H1 (cell line): Measurements from ENCODE around the gene GPR180. TPM values are rescaled to one million over a fixed set of nuclear protein-coding genes. Genes with fewer than 3 reads are reported as not detected.

Source experiments
- CTCF ChIA-PET: fragments of 300-600 bp; sonication (Branson Sonifier 250); formaldehyde crosslinking; loops from one replicate; lab custom pipeline; 2021; ENCODE audit not compliant: partially characterized antibody; lab: Charles Lee
- POLR2A ChIA-PET: fragments of 300-600 bp; sonication (Branson Sonifier 250); formaldehyde crosslinking; loops from one replicate; lab custom pipeline; 2021; ENCODE audit warnings: inconsistent platforms; ENCODE audit not compliant: partially characterized antibody; lab: Charles Lee
- DNase-seq, 2 experiments: peaks; one replicate each; pipeline versions ENCODE4 v3.0.0 to v3.0.0-alpha.2; 2010 to 2022; ENCODE audit warnings: low spot score in 2 of 2, low read depth in 1 of 2, mixed read lengths in 1 of 2
- FAIRE-seq: peaks from 2 replicates; lab custom pipeline; 2011; peaks lifted over from hg19 to GRCh38; lab: Jason Lieb, UNC
- H2AFZ ChIP-seq: 2 replicates; pipeline ENCODE4 v1.8.1; 2012; ENCODE audit warnings: low read length, inconsistent platforms
- H2AK5ac ChIP-seq: 2 replicates; pipeline ENCODE4 v1.6.1; 2013; ENCODE audit warnings: low read depth, low read length
- H2BK120ac ChIP-seq: replicated peaks from 2 replicates; pipeline ENCODE3; 2013; ENCODE audit warnings: low read depth, low read length, inconsistent platforms
- H2BK12ac ChIP-seq: 2 replicates; pipeline ENCODE4 v1.6.1; 2013; ENCODE audit warnings: low read depth, low read length
- H2BK15ac ChIP-seq: 2 replicates; pipeline ENCODE4 v1.6.1; 2013; ENCODE audit warnings: low read length
- H2BK20ac ChIP-seq: 2 replicates; pipeline ENCODE4 v1.6.1; 2013; ENCODE audit warnings: low read length
- H2BK5ac ChIP-seq: 2 replicates; pipeline ENCODE4 v1.6.1; 2013; ENCODE audit warnings: low read depth, low read length
- H3K14ac ChIP-seq: 2 replicates; pipeline ENCODE4 v1.6.1; 2013; ENCODE audit warnings: inconsistent platforms; ENCODE audit not compliant: insufficient read length
- H3K18ac ChIP-seq: 2 replicates; pipeline ENCODE4 v1.6.1; 2013; ENCODE audit warnings: low read length; ENCODE audit errors: extremely low read depth
- H3K23ac ChIP-seq: 2 replicates; pipeline ENCODE4 v1.6.1; 2013; ENCODE audit warnings: inconsistent platforms; ENCODE audit not compliant: insufficient read length
- H3K23me2 ChIP-seq: 2 replicates; pipeline ENCODE4 v1.6.1; 2013; ENCODE audit warnings: low read depth, low read length
- H3K27ac ChIP-seq: 2 replicates; pipeline ENCODE4 v1.6.1; 2011; ENCODE audit warnings: low read depth, low read length, inconsistent platforms
- H3K27me3 ChIP-seq, 4 experiments: replicated peaks in 1 of 4; 1 replicate in 1 of 4; 2 replicates in 3 of 4; pipeline versions ENCODE4 v1.6.1 to v1.8.1; 2011 to 2013; ENCODE audit warnings: low read length in 3 of 4, mild to moderate bottlenecking in 3 of 4, inconsistent platforms in 2 of 4, mixed read lengths in 2 of 4, moderate library complexity in 1 of 4; ENCODE audit not compliant: control insufficient read depth in 3 of 4, insufficient read depth in 3 of 4; ENCODE audit errors: extremely low read depth in 1 of 4
- H3K36me3 ChIP-seq, 4 experiments: 2 replicates each; pipeline versions ENCODE4 v1.6.1 to v1.8.1; 2011 to 2013; ENCODE audit warnings: mild to moderate bottlenecking in 4 of 4, low read length in 3 of 4, moderate library complexity in 2 of 4, control low read depth in 1 of 4, inconsistent platforms in 1 of 4; ENCODE audit not compliant: insufficient read depth in 4 of 4, control insufficient read depth in 2 of 4
- H3K4ac ChIP-seq: replicated peaks from 2 replicates; pipeline ENCODE3; 2013; ENCODE audit warnings: low read length, low read depth, mixed read lengths, inconsistent platforms; ENCODE audit not compliant: insufficient read length
- H3K4me1 ChIP-seq, 4 experiments: replicated peaks in 1 of 4; 1 replicate in 1 of 4; 2 replicates in 3 of 4; pipeline versions ENCODE4 v1.6.1 to v1.8.1; 2011 to 2013; ENCODE audit warnings: low read length in 3 of 4, inconsistent platforms in 2 of 4, mixed read lengths in 1 of 4; ENCODE audit not compliant: insufficient read depth in 4 of 4, control insufficient read depth in 3 of 4
- H3K4me2 ChIP-seq, 2 experiments: 2 replicates each; pipeline versions ENCODE4 v1.6.1 to v1.8.1; 2011 to 2013; ENCODE audit warnings: low read depth in 2 of 2, low read length in 2 of 2, control low read depth in 1 of 2, inconsistent platforms in 1 of 2, mild to moderate bottlenecking in 1 of 2; ENCODE audit not compliant: insufficient read depth in 1 of 2
- H3K4me3 ChIP-seq, 4 experiments: fragments of 200-600, 300-600 bp in 1 of 4; sonication (generic), shearing (Covaris generic), sonication (Bioruptor Twin) in 1 of 4; 2 replicates each; pipeline versions ENCODE4 v1.5.1 to v1.8.1; 2011 to 2016; ENCODE audit warnings: low read length in 4 of 4, low read depth in 3 of 4, control low read depth in 2 of 4, inconsistent platforms in 2 of 4, mild to moderate bottlenecking in 2 of 4, mixed read lengths in 1 of 4, moderate library complexity in 1 of 4; ENCODE audit not compliant: insufficient read depth in 2 of 4; ENCODE audit errors: extremely low read depth in 1 of 4
- H3K56ac ChIP-seq: replicated peaks from 2 replicates; pipeline ENCODE3; 2013; ENCODE audit warnings: low read depth, mild to moderate bottlenecking, mixed read lengths, low read length, inconsistent platforms; ENCODE audit not compliant: insufficient read length
- H3K79me1 ChIP-seq: 2 replicates; pipeline ENCODE4 v1.6.1; 2013; ENCODE audit warnings: low read depth, low read length, control low read depth
- H3K79me2 ChIP-seq, 2 experiments: 2 replicates each; pipeline versions ENCODE4 v1.6.1 to v1.8.1; 2012 to 2013; ENCODE audit warnings: low read length in 2 of 2, mild to moderate bottlenecking in 2 of 2, inconsistent platforms in 1 of 2; ENCODE audit not compliant: insufficient read depth in 2 of 2, control insufficient read depth in 1 of 2
- H3K9ac ChIP-seq, 4 experiments: replicated peaks in 1 of 4; 1 replicate in 1 of 4; 2 replicates in 3 of 4; pipeline versions ENCODE4 v1.6.1 to v1.8.1; 2011 to 2013; ENCODE audit warnings: low read depth in 3 of 4, low read length in 3 of 4, control low read depth in 2 of 4, mild to moderate bottlenecking in 2 of 4, moderate library complexity in 2 of 4, inconsistent platforms in 1 of 4; ENCODE audit errors: extremely low read depth in 1 of 4
- H3K9me3 ChIP-seq, 2 experiments: 2 replicates each; pipeline versions ENCODE4 v1.6.1 to v1.8.1; 2012 to 2013; ENCODE audit warnings: mild to moderate bottlenecking in 2 of 2, moderate library complexity in 2 of 2, control low read depth in 1 of 2, inconsistent platforms in 1 of 2, low read depth in 1 of 2, low read length in 1 of 2, mixed read lengths in 1 of 2; ENCODE audit not compliant: insufficient read depth in 2 of 2
- H4K20me1 ChIP-seq, 2 experiments: replicated peaks in 1 of 2; 2 replicates each; pipeline versions ENCODE3 to v1.8.1; 2011 to 2013; ENCODE audit warnings: inconsistent platforms in 2 of 2, low read length in 2 of 2, mild to moderate bottlenecking in 1 of 2; ENCODE audit not compliant: insufficient read depth in 2 of 2, control insufficient read depth in 1 of 2
- H4K5ac ChIP-seq: 2 replicates; pipeline ENCODE4 v1.6.1; 2013; ENCODE audit warnings: low read length, low read depth, mixed read lengths, inconsistent platforms; ENCODE audit not compliant: insufficient read length
- H4K8ac ChIP-seq: 2 replicates; pipeline ENCODE4 v1.8.0; 2013; ENCODE audit warnings: mild to moderate bottlenecking, moderate library complexity, low read length, inconsistent platforms; ENCODE audit not compliant: insufficient read depth; ENCODE audit errors: extremely low read depth
- H4K91ac ChIP-seq: replicated peaks from 2 replicates; pipeline ENCODE3; 2013; ENCODE audit warnings: low read length, mixed read lengths, inconsistent platforms; ENCODE audit not compliant: insufficient read length
- ATF3 ChIP-seq: IDR thresholded peaks from 2 replicates; pipeline ENCODE4 v1.6.1; 2011; ENCODE audit warnings: low read depth, mild to moderate bottlenecking, low read length; ENCODE audit not compliant: insufficient read depth
- WGBS, 2 experiments: shearing (Covaris generic) in 1 of 2; methylation state at CpG; one replicate each; pipeline versions ENCODE4 v1.1.6 to v1.1.7; 2013 to 2015; ENCODE audit warnings: low lambda C conversion rate in 2 of 2, mixed read lengths in 2 of 2, inconsistent platforms in 1 of 2, low coverage in 1 of 2, missing lambda C conversion rate in 1 of 2; ENCODE audit not compliant: insufficient replicate concordance in 2 of 2, insufficient coverage in 1 of 2, insufficient read length in 1 of 2; ENCODE audit errors: extremely low coverage in 1 of 2, missing lambda C conversion rate in 1 of 2; 5-methylcytosine and 5-hydroxymethylcytosine counted together
- polyA plus RNA-seq, 7 experiments: library from polyadenylated mRNA; depleted of rRNA in 3 of 7; stranded (reverse) in 5 of 7; unstranded in 2 of 7; fragments of >200 nt in 5 of 7; fragments of 200-250 nt in 2 of 7; gene quantifications; 1 replicate in 5 of 7; 2 replicates in 1 of 7; 4 replicates in 1 of 7; pipeline versions ENCODE4 v1.2.1 to v1.2.3, GENCODE V29; 2011 to 2013; ENCODE audit warnings: missing spikeins in 2 of 7, mixed read lengths in 2 of 7
- total RNA-seq: library from RNA; stranded (reverse); fragmentation: NEBNext Ultra II Directional; extraction: Animal tissue kit (Norgen Biotek cat#: 25700); gene quantifications from 2 replicates; pipeline ENCODE4 v1.2.1, GENCODE V29; 2021

Gene GPR180
- total and polyA plus RNA-seq, 2 of the 8 experiments (the other 6 are each of a cell fraction or from before 2014, with no cell fraction given), result 1.8 to 4.8 TPM

DNA sequence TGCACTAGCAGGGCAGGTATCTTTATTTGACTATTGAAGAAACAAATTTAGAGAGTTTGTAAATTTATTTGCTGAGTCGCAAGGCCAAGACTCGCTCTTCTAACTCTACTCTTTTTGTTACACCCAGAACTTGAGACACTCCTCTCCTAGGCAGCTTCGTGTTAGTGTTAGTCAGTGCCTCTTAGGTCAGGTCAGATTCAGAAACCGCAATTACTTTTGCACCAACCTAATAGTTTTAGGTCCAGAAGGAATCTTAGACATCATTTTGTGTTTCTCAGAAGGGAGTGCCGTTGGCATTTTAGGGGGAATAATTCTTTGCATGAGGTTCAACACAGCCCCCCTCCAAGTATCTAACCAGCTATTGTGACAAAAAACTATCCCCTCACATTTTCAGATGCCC is 8.8 kb downstream of the GPR180 start:
- DNase-seq (no peak), FAIRE-seq (no peak)
- Histone ChIP-seq H2AFZ (no peak overlapping the region), H3K4me1 (no peaks in the 10 kb centered on the region; a peak in 1 of 7 replicates), H4K5ac (no peak overlapping the region), H4K8ac (no peak overlapping the region), H2BK5ac (no peak overlapping the region), H3K27me3 (no peaks in the 10 kb centered on the region), H2BK15ac (no peak overlapping the region), H3K4ac (no peak overlapping the region), H3K9ac (no peak overlapping the region), H3K23me2 (no peaks in the 10 kb centered on the region), H3K27ac (no peak overlapping the region), H2BK12ac (no peak overlapping the region), H4K20me1 (peaks cover 0 to 2% of the 10 kb centered on the region in 2 experiments), H3K79me2 (no peaks in the 10 kb centered on the region; a peak in 1 of 4 replicates), H3K4me2 (no peak overlapping the region), H3K36me3 (peaks cover 3 to 45% (median 13%) of the 10 kb centered on the region in 4 experiments; a peak in 4 of 8 replicates), H3K79me1 (no peaks in the 10 kb centered on the region), H3K4me3 (no peak overlapping the region), H4K91ac (no peak overlapping the region), H2BK20ac (no peak overlapping the region), H3K23ac (no peak overlapping the region), H3K56ac (no peak overlapping the region), H3K14ac (no peak overlapping the region), H2AK5ac (no peak overlapping the region), H2BK120ac (no peak overlapping the region), H3K18ac (no peak overlapping the region), H3K9me3 (no peaks in the 10 kb centered on the region)
- POLR2A ChIA-PET, result no interaction called here
- CTCF ChIA-PET, result no interaction called here
- 89% methylated on average over 5 of the region's 5 CpGs; no CpG with 5 or more reads in 1 of the 2 experiments for WGBS, 2 experiments
- no peak for TF ChIP-seq ATF3
